Activated CD4-positive, alpha-beta T cell treated with anti-CD3 and anti-CD28 coated beads for 48 hours (primary cell): ENCODE data around the gene NFATC4.
"Not testable (repeated sequence)": the region's sequence is repeated elsewhere in the genome, so short reads cannot be mapped to it uniquely, and the experiment has no call there.

Source experiments
- DNase-seq: peaks from one replicate; pipeline ENCODE4 v3.0.0-alpha.2; 2020

The NFATC4 gene

GRCh38 chr14:24368562-24369252 lies 723 bp downstream of the NFATC4 start:
- peak; percentile 16 for DNase-seq

GRCh38 chr14:24369463-24369862 lies 1.5 kb downstream of the NFATC4 start:
- no peak for DNase-seq

- no peak for DNase-seq
These were observed 2.1 kb downstream of the NFATC4 start for GRCh38 chr14:24369907-24370687.

GRCh38 chr14:24370748-24371147 lies 2.8 kb downstream of the NFATC4 start:
- no peak for DNase-seq

- DNase-seq = not testable (repeated sequence)
These were observed 3.6 kb downstream of the NFATC4 start for GRCh38 chr14:24371605-24372004.

- DNase-seq = no peak
These were observed 4.9 kb downstream of the NFATC4 start for GRCh38 chr14:24372701-24373416.

- no peak for DNase-seq
These were observed 8.6 kb downstream of the NFATC4 start for GRCh38 chr14:24376448-24377070.

- DNase-seq = no peak
These were observed 9.1 kb downstream of the NFATC4 start for GRCh38 chr14:24377126-24377525.

- no peak for DNase-seq
These were observed 9.7 kb downstream of the NFATC4 start for GRCh38 chr14:24377657-24378056.

- no peak for DNase-seq
These were observed 10.3 kb downstream of the NFATC4 start for GRCh38 chr14:24378327-24378726.

GRCh38 chr14:24378981-24379906 lies 11.3 kb downstream of the NFATC4 start:
- no peak for DNase-seq

GRCh38 chr14:24379907-24380730 lies 12.1 kb downstream of the NFATC4 start:
- DNase-seq = no peak

- peak; percentile 22 for DNase-seq
These were observed 13.5 kb downstream of the NFATC4 start for GRCh38 chr14:24381363-24382063.

GRCh38 chr14:24382064-24382371 lies 14.0 kb downstream of the NFATC4 start:
- no peak for DNase-seq

GRCh38 chr14:24384169-24384568 lies 16.2 kb downstream of the NFATC4 start:
- no peak for DNase-seq

- DNase-seq = no peak
These were observed 17.5 kb downstream of the NFATC4 start for GRCh38 chr14:24385524-24385923.

GRCh38 chr14:24387009-24387345 lies 19.0 kb downstream of the NFATC4 start:
- no peak for DNase-seq

- DNase-seq = not testable (repeated sequence)
These were observed 19.6 kb downstream of the NFATC4 start for GRCh38 chr14:24387579-24387978.

GRCh38 chr14:24388474-24389179 lies 20.6 kb downstream of the NFATC4 start:
- DNase-seq = no peak

GRCh38 chr14:24389226-24389848 lies 21.4 kb downstream of the NFATC4 start:
- no peak for DNase-seq
